ENCODE results near the gene TPGS1. TPM values are rescaled to one million over a fixed set of nuclear protein-coding genes. Genes with fewer than 3 reads are reported as not detected.

The TPGS1 gene
- polyA plus RNA-seq, 1 donor = 8.9 TPM

Other genes starting within 250 kb of the TPGS1 start
- gene PLPP2, start 216.1 kb upstream of the TPGS1 start, polyA plus RNA-seq (ENCODE audit: insufficient read length) = 0.52 TPM
- 28.1 TPM for gene MIER2, start 162.7 kb upstream of the TPGS1 start, polyA plus RNA-seq (ENCODE audit: insufficient read length)
- gene C2CD4C, start 98.3 kb upstream of the TPGS1 start, polyA plus RNA-seq (ENCODE audit: insufficient read length) = 0.92 TPM
- 32.9 TPM for gene SHC2, start 46.5 kb upstream of the TPGS1 start, polyA plus RNA-seq (ENCODE audit: insufficient read length)
- 7.4 TPM for gene MADCAM1, start 11.0 kb upstream of the TPGS1 start, polyA plus RNA-seq (ENCODE audit: insufficient read length)
- 69.0 TPM for gene CDC34, start 24.3 kb downstream of the TPGS1 start, polyA plus RNA-seq (ENCODE audit: insufficient read length)
- 0.49 TPM for gene GZMM, start 36.6 kb downstream of the TPGS1 start, polyA plus RNA-seq (ENCODE audit: insufficient read length)
- gene BSG, start 65.1 kb downstream of the TPGS1 start, polyA plus RNA-seq (ENCODE audit: insufficient read length) = 210 TPM
- 0.32 TPM for gene HCN2, start 82.4 kb downstream of the TPGS1 start, polyA plus RNA-seq (ENCODE audit: insufficient read length)
- gene POLRMT, start 126.0 kb downstream of the TPGS1 start, polyA plus RNA-seq (ENCODE audit: insufficient read length) = 36.1 TPM
- gene FGF22, start 132.4 kb downstream of the TPGS1 start, polyA plus RNA-seq (ENCODE audit: insufficient read length) = 0.20 TPM
- gene RNF126, start 155.7 kb downstream of the TPGS1 start, polyA plus RNA-seq (ENCODE audit: insufficient read length) = 27.6 TPM
- gene FSTL3, start 168.9 kb downstream of the TPGS1 start, polyA plus RNA-seq (ENCODE audit: insufficient read length) = 17.8 TPM
- 0.44 TPM for gene PRSS57, start 188.0 kb downstream of the TPGS1 start, polyA plus RNA-seq (ENCODE audit: insufficient read length)
- gene PALM, start 201.4 kb downstream of the TPGS1 start, polyA plus RNA-seq (ENCODE audit: insufficient read length) = 36.5 TPM
- gene MISP, start 243.6 kb downstream of the TPGS1 start, polyA plus RNA-seq (ENCODE audit: insufficient read length) = 0.19 TPM

All from forelimb muscle (tissue), 1 donor.